Epithelial cell of esophagus (primary cell): ENCODE measurements around the gene CD160.
A peak's percentile ranks its signal among the peaks of the same experiment; 100 is the strongest.

Source experiments
- DNase-seq: peaks from one replicate; pipeline ENCODE4 v3.0.0; 2010; ENCODE audit warnings: low read depth
- H3K4me3 ChIP-seq: 2 replicates; pipeline ENCODE4 v1.5.1; 2011; ENCODE audit warnings: mild to moderate bottlenecking, low read length, control low read depth
- TF ChIP-seq, protein P1 (sequence below): IDR thresholded peaks from 2 replicates; pipeline ENCODE4 v1.5.1; 2011; ENCODE audit warnings: low read depth, mild to moderate bottlenecking, low read length, control low read depth, inconsistent platforms; ENCODE audit not compliant: insufficient read depth; ENCODE audit errors: missing control alignments

Gene CD160

DNA sequence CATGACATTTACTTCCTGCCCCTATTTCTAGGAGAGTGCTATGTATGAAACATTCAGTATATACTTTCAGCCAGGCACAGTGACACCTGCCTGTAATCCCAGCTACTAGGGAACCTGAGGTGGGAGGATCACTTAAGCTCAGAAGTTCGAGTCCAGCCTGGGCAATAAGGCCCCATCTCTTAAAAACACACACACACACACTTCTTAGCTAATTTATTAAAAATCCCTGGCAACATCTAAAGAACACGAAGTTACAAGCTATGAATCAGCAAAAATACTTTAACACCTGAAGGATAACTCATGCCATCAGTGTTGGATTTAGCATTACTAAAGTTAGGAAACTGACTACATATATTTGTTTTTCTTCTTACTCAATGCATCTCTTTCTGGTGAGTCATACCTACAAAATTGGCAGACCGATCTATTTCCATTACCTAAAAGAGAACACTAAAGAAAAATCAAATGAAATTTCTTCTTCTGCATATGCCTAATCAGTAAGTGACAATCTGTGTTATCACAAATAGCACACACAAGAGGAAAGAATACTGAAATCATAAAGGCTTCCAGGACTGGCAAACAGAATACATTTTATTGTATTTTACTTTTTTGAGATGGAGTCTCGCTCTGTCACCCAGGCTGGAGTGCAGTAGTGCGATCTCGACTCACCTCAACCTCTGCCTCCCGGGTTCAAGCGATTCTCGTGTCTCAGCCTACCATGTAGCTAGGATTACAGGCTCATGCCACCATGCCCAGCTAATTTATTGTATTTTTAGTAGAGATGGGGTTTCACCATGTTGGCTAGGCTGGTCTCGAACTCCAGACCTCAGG lies 63.2 kb downstream of the CD160 start:
- H3K4me3 ChIP-seq, result no peak overlapping the region
- DNase-seq, result peak; percentile 94
- TF ChIP-seq, protein P1, sequence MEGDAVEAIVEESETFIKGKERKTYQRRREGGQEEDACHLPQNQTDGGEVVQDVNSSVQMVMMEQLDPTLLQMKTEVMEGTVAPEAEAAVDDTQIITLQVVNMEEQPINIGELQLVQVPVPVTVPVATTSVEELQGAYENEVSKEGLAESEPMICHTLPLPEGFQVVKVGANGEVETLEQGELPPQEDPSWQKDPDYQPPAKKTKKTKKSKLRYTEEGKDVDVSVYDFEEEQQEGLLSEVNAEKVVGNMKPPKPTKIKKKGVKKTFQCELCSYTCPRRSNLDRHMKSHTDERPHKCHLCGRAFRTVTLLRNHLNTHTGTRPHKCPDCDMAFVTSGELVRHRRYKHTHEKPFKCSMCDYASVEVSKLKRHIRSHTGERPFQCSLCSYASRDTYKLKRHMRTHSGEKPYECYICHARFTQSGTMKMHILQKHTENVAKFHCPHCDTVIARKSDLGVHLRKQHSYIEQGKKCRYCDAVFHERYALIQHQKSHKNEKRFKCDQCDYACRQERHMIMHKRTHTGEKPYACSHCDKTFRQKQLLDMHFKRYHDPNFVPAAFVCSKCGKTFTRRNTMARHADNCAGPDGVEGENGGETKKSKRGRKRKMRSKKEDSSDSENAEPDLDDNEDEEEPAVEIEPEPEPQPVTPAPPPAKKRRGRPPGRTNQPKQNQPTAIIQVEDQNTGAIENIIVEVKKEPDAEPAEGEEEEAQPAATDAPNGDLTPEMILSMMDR, result no peak

DNA sequence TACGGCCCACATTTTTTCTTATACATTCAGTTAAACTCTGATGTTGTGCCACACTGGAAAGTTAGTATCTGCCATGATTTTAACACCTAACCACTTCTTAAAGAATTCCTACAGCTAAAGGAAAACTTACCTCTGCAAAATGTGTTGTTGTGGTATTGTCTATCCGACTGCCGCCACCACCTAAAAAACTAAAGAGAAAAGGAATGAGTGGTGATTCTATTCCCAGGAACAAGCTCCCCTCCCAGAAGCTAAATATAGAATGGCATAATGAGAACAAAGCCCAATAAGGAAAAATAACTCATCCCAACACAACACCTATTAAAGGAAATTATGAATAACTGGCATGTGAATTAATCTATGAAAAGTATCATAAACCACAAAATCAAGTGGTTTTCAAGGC lies 65.1 kb downstream of the CD160 start:
- no peak for DNase-seq
- TF ChIP-seq, protein P1, result no peak
- H3K4me3 ChIP-seq, result no peak overlapping the region

DNA sequence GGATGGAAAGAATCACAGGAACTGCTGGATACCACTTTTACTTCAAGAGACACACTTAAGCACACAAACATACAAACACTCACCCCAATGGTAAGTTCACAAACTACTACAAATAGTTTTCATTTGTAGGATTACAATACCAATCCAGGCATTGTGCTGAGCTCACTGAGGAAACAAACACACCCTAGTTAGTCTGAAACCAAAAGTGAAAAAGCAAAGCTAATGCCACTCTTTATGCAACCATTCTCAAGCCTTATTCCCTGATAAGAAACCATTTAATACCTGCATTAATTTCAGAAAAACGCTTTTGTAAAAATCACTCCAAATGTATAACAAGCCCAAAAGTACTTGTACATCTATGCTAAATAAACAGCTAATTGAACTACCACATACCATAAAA lies 66.2 kb downstream of the CD160 start:
- peak; percentile 48 for DNase-seq
- TF ChIP-seq, protein P1, result no peak
- H3K4me3 ChIP-seq, result no peak overlapping the region

DNA sequence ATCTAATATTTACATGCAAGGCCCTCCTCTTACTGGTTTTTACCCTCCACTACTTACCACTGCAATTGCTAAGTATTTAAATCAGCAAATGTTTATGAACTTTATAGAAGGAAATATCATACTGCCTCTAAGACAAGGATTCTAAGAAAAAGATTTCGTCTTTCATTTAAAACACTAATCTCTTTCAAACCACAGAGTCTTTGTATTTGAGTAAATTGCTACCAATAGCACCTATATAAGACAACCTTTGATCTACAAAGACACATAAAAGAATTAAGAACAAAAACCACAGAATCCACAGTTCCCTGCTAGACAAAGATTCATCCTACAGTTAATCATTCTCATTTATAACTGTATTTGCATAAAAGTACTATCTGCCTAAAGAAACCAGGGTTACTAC lies 67.0 kb downstream of the CD160 start:
- H3K4me3 ChIP-seq, result no peak overlapping the region
- DNase-seq, result no peak

DNA sequence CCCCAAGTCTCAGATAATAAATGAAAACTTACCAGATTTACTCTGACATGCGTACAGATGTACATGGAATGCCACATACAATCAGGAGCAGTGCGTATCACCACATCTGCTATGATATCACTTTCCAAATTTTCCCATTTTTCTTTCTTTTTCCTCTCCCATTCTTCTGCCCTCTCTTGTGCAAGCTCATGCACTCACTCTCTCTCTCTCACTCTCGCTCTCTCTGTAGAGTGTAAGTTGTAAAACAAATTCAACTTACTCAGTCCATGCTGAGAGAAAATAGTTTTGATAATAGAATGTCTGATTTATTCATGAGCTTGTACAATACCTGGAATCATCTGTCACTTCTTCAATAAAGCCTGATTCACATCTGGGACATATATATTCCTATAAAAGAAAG lies 69.3 kb downstream of the CD160 start:
- no peak overlapping the region for H3K4me3 ChIP-seq
- no peak for DNase-seq
- TF ChIP-seq, protein P1, result no peak

More for the DNA sequence above, 67.0 kb downstream of the CD160 start:
- TF ChIP-seq, protein P1, result no peak
